Endothelial cell (in vitro differentiated cells): ENCODE measurements around the gene KLRC3. TPM values are rescaled to one million over a fixed set of nuclear protein-coding genes. Genes with fewer than 3 reads are reported as not detected.
A peak's percentile ranks its signal among the peaks of the same experiment; 100 is the strongest.

Source experiments
- DNase-seq: peaks from one replicate; pipeline ENCODE4 v3.0.0; 2021; ENCODE audit warnings: low spot score
- H3K27ac Mint-ChIP-seq: one replicate; pipeline ENCODE4 v1.8.0; 2021; ENCODE audit warnings: mixed read lengths, inconsistent platforms; ENCODE audit not compliant: unreplicated experiment
- H3K27me3 Mint-ChIP-seq: one replicate; pipeline ENCODE4 v1.8.0; 2021; ENCODE audit warnings: mild to moderate bottlenecking, moderate library complexity, mixed read lengths, inconsistent platforms; ENCODE audit not compliant: unreplicated experiment
- H3K36me3 Mint-ChIP-seq: one replicate; pipeline ENCODE4 v1.8.0; 2021; ENCODE audit warnings: mild to moderate bottlenecking, low read depth, mixed read lengths, inconsistent platforms; ENCODE audit not compliant: unreplicated experiment
- H3K4me1 Mint-ChIP-seq: one replicate; pipeline ENCODE4 v1.8.0; 2021; ENCODE audit warnings: mild to moderate bottlenecking, mixed read lengths, inconsistent platforms; ENCODE audit not compliant: unreplicated experiment
- H3K4me3 Mint-ChIP-seq: one replicate; pipeline ENCODE4 v1.8.0; 2021; ENCODE audit warnings: mild to moderate bottlenecking, mixed read lengths, inconsistent platforms; ENCODE audit not compliant: unreplicated experiment
- H3K9me3 Mint-ChIP-seq: one replicate; pipeline ENCODE4 v1.8.0; 2021; ENCODE audit warnings: mixed read lengths, inconsistent platforms; ENCODE audit not compliant: unreplicated experiment
- total RNA-seq: library from RNA; stranded (reverse); fragmentation: NEBNext Ultra II Directional; extraction: Animal tissue kit (Norgen Biotek cat#: 25700); gene quantifications from one replicate; pipeline ENCODE4 v1.2.1, GENCODE V29; 2021; ENCODE audit not compliant: unreplicated experiment
- TF ChIP-seq, protein P1 (sequence below): fragments of 200-600 bp; sonication (generic); IDR thresholded peaks from one replicate; pipeline ENCODE4 v1.5.0; 2021; ENCODE audit warnings: antibody characterized with exemption; ENCODE audit not compliant: unreplicated experiment

The KLRC3 gene
- total RNA-seq, 1 donor from 2014 or later: not detected

DNA sequence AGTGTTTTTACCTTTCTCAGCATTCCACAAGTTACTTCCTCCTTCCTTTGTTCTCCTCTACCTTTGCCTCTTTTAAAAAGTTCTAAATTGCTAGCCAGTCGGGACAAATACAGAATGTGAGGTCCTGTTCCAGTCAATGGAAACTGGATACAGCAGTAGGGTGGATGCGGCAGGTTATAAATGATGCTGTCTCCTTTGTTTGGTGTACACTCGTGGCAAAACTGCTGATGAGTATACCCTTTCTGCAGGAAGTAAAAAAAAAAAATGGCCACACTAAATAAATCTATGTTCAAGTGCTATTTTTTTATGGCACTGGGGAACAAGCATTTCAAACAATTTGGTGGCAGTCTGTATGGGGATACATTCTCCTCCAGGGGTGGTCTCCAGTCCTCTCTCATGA is 58.1 kb downstream of the KLRC3 start:
- TF ChIP-seq, protein P1, sequence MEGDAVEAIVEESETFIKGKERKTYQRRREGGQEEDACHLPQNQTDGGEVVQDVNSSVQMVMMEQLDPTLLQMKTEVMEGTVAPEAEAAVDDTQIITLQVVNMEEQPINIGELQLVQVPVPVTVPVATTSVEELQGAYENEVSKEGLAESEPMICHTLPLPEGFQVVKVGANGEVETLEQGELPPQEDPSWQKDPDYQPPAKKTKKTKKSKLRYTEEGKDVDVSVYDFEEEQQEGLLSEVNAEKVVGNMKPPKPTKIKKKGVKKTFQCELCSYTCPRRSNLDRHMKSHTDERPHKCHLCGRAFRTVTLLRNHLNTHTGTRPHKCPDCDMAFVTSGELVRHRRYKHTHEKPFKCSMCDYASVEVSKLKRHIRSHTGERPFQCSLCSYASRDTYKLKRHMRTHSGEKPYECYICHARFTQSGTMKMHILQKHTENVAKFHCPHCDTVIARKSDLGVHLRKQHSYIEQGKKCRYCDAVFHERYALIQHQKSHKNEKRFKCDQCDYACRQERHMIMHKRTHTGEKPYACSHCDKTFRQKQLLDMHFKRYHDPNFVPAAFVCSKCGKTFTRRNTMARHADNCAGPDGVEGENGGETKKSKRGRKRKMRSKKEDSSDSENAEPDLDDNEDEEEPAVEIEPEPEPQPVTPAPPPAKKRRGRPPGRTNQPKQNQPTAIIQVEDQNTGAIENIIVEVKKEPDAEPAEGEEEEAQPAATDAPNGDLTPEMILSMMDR: no peak
- Mint-ChIP-seq H3K9me3 (no peaks in the 10 kb centered on the region), H3K27me3 (no peaks in the 10 kb centered on the region), H3K4me3 (no peak overlapping the region), H3K27ac (peak overlapping the region; percentile 74), H3K4me1 (peaks cover 12% of the 10 kb centered on the region), H3K36me3 (peaks cover 4% of the 10 kb centered on the region)
- DNase-seq: no peak

Other genes starting within 250 kb of the KLRC3 start
- gene OLR1, start 248.5 kb downstream of the KLRC3 start, total RNA-seq: not detected
- gene TMEM52B, start 241.6 kb downstream of the KLRC3 start, total RNA-seq: not detected
- gene GABARAPL1, start 207.7 kb downstream of the KLRC3 start, total RNA-seq: 133 TPM
- gene KLRD1, start 112.7 kb downstream of the KLRC3 start, total RNA-seq: 0.49 TPM
- gene KLRK1, start 30.6 kb downstream of the KLRC3 start, total RNA-seq: not detected
- not detected for gene KLRC4, start 10.8 kb downstream of the KLRC3 start, total RNA-seq
- gene KLRC2, start 15.4 kb upstream of the KLRC3 start, total RNA-seq: not detected
- not detected for gene KLRC1, start 32.8 kb upstream of the KLRC3 start, total RNA-seq
- 7.6 TPM for gene EIF2S3B, start 85.3 kb upstream of the KLRC3 start, total RNA-seq
- gene MAGOHB, start 193.0 kb upstream of the KLRC3 start, total RNA-seq: 23.8 TPM